HG03066 (cell line): ENCODE results near the gene BORCS5.

Experiments used
- ATAC-seq: cut with Tn5 transposase; IDR thresholded peaks from one replicate; pipeline ENCODE4 v1.9.1; 2021; ENCODE audit warnings: low read depth; ENCODE audit not compliant: unreplicated experiment

BORCS5 gene

GRCh38 chr12:12505544-12506495 is 148.9 kb downstream of the BORCS5 start:
- peak; percentile 74 for ATAC-seq

GRCh38 chr12:12506496-12506890 is 149.6 kb downstream of the BORCS5 start:
- no peak for ATAC-seq

DNA sequence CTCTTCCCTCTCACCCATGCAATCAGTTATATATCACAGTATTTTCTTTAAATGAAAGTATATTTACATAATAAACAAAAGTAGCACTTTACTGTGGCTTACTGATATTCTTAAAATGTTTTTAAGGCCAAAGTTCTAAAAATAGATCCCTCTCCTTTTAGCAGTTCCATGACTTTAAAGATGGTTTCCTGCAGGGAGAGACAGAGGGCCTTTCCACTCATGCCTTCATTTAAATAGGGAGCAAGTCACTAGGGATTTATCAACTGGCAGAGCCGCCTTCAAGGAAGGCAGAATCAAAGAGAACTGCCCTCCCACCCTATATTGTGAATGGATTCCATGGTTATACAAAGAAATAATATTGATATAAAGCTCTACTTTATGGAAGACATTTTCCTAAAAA is 150.2 kb downstream of the BORCS5 start:
- ATAC-seq: no peak

- ATAC-seq: no peak
These were observed 151.7 kb downstream of the BORCS5 start for GRCh38 chr12:12508612-12509011.

- no peak for ATAC-seq
These were observed 153.3 kb downstream of the BORCS5 start for GRCh38 chr12:12510141-12510540.

- no peak for ATAC-seq
These were observed 153.7 kb downstream of the BORCS5 start for GRCh38 chr12:12510551-12510950.

- ATAC-seq: no peak
These were observed 154.3 kb downstream of the BORCS5 start for GRCh38 chr12:12511021-12511783.

DNA sequence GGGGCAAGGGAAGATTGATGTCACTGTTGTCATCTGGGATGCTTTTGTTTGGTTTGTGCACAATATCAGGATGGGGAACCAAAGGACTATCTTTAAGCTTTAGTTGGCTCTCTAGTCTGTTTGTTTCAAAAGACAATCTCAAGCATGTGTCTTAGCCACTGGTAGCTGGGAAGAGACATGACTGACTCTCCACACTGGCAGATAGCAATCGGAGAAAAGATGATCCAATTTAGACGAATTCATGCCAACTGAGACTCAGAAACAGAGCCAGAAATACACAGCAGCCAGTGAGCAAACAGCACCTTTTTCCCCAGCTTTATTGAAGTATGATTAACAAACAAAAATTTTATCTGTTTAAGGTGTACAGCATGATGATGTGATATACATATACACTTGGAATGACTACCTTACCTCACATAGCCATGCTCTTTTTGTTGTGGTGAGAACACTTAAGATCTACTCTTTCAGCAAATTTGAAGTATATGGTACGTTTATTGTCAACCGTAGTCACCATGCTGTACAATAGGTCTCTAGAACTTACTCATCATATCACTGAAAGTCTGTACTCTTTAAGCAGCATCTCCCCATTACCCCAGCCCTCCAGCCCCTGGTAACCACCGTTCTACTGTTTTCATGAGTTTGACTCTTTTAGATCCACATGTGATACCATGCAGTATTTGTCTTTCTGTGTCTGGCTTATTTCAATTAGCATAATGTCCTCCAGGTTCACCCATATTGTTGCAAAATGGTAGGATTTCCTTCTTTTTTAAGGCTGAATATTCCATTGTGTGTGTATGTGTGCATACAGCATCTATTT is 155.2 kb downstream of the BORCS5 start:
- no peak for ATAC-seq

DNA sequence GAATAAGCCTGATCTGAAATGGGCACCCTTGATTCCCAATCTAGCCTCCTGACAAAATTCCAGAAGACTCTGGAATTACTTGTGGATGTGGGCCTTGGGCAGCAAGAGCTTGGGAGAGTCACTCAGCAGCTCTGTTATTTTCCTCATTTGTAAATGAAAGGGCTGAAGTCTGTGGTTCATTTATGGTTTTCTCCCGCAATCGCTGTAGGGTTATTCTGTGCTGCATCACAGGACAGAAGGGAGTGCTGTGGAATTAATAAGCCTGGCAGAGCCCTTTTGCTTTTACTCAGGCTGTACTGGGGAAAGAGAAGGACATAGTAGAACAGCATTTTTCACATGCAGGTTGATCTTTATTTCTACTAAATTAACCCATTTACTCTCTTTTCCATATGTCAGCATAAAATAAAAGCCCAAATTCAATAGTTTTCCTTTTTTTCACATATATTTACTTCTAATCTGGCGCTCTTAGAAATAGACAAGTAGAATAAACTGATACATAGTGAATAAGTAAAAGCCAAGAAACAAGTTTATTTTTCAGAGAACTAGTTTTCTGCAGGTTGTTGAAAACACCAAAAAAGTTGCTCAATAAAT is 156.6 kb downstream of the BORCS5 start:
- ATAC-seq: no peak

- ATAC-seq: no peak
These were observed 161.6 kb downstream of the BORCS5 start for GRCh38 chr12:12518464-12518845.

- no peak for ATAC-seq
These were observed 162.0 kb downstream of the BORCS5 start for GRCh38 chr12:12518919-12519318.
